HG02759 (cell line): ENCODE data around the gene ZNF277.

ENCODE experiments used
- ATAC-seq: cut with Tn5 transposase; IDR thresholded peaks from one replicate; pipeline ENCODE4 v1.9.1; 2021; ENCODE audit warnings: mild to moderate bottlenecking, moderate library complexity; ENCODE audit not compliant: unreplicated experiment

Gene ZNF277

DNA sequence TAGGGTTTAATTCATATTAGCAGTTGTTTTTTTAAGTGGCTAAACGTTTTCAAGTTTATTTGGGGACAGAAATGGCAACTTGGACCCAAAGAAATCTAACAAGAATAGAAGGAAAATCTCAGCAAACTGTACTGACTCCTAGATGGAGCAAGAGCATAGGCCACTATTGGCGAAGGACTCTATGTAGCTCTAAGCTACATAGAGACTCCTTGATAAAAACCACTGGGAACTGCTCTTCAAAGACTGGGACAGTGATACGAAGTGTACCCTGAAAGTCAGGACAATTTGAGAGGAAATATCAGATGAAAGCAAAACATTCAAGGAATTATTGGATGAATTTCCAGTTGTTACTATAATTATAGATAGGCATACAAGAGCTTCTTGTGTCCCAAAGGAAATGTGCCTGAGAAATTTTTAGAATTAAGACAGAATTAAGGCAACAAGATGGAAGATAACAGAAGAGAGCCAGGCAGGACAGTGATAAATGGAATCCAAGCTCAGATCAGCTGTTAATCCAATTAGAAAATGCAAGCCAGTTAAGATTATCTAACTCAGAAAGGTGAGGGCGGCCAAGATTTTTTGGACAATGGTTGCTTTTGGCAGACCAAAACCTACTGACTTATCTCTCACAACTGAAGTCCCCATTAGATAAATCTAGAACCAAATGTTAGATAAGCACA lies 140.0 kb downstream of the ZNF277 start:
- no peak for ATAC-seq

GRCh38 chr7:112347088-112347487 lies 140.6 kb downstream of the ZNF277 start:
- ATAC-seq: no peak

- ATAC-seq: no peak
Observed at GRCh38 chr7:112350585-112350984, 144.1 kb downstream of the ZNF277 start.

DNA sequence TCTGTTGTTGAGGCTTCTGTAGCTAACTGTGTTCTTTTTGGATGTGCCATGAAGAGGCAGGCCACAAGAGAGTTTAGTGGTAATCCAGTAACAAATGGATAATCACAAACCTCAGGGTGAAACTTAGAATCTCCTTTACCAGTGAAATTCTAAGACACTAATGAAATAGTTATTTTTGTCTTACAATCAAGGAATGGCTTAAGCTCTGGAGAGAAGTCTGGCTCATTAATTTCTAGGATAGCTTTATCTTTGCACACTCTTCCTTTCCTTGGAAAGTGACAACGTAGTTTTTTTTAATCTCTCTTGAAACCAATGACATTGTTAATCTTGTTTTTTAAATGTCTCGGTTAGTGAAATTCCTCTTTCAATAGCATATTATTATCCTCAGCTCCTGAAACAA lies 150.1 kb downstream of the ZNF277 start:
- no peak for ATAC-seq

GRCh38 chr7:112357136-112357535 lies 150.6 kb downstream of the ZNF277 start:
- ATAC-seq: no peak

GRCh38 chr7:112358513-112358912 lies 152.0 kb downstream of the ZNF277 start:
- no peak for ATAC-seq

- no peak for ATAC-seq
Observed at GRCh38 chr7:112359086-112359485, 152.6 kb downstream of the ZNF277 start.

- ATAC-seq: no peak
Observed at GRCh38 chr7:112360681-112361080, 154.2 kb downstream of the ZNF277 start.

- ATAC-seq: no peak
Observed at GRCh38 chr7:112361154-112361553, 154.7 kb downstream of the ZNF277 start.

DNA sequence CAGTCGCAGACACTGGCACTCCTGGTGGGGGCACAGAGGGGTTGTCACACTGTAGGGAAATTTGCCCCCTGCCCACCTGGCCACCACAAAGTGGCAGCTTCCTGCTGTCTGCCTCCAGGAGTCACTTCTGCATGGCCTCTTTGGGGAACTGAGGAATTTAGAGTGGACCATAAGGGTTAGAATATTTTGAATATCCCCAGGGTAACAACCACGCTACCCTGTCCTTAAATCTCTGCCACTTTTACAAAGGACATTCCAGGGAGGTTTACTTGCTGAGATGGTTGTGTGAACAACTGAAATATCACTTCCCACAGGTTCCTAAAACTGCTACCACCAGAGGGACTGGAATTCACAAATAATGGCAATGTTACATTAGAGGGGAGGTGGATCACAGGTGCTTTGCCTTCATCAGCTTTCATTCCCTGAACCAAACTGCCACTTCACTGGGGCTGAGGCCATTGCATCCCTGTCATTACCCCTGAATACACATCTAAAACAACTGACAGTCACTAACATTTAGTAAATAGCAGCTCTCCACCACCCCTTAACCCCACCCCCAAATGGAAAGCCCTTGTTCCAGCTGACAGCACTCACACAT lies 155.7 kb downstream of the ZNF277 start:
- ATAC-seq: no peak

GRCh38 chr7:112362731-112363131 lies 156.2 kb downstream of the ZNF277 start:
- ATAC-seq: no peak

DNA sequence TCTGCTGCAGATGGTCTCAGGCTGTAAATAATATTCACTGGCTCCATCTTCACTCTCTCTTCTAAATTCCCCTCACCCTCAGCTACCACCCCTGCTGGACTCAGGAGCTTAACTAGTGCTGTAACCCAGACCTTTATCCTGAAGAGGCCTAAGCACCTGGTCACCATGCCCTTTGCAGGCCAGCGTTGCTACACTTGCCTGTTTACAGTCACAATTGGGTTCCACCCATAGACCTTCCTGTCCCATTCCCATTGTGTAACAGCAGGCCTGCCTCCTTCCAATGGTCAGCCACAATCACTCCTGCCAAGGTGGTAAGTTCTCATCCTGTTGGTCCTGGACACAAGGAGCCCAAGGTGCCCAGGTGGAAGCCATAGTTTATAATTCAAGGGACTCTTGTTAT lies 157.9 kb downstream of the ZNF277 start:
- no peak for ATAC-seq

DNA sequence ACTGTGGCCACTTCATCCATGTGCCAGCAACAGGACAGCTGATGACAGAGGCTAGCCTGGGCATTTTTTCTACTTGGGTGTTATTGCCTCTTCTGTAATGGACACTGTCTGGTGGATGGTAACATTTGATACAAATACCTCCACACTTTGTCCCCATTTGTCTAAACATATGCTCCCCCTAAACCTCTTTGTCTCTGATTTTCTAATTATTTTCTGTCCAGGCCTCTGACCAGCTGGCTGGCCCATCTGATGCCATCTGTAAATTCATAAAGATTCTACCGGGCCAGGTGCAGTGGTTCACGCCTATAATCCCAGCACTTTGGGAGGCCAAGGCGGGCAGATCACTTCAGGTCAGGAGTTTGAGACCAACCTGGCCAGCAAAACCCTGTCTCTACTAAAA lies 159.1 kb downstream of the ZNF277 start:
- ATAC-seq: no peak

DNA sequence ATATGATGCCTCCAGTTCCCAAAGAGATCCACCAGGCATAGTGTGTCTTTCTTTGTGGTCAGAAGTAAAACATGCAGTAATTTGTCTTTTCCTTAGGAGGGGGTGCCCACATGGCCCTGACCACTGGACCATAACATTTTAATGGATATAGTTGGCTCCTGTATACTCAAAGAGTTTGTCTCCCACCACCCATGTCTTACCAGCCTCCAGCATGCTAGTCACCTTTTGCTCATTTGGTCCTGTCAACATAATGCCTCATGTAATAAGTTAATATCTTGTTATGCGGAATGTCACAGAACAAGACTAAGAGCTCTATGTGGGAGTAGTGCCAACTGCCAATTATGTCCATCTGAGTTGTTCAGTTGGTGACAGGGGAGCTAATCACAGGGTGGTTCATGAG lies 160.4 kb downstream of the ZNF277 start:
- no peak for ATAC-seq

- no peak for ATAC-seq
Observed at GRCh38 chr7:112370436-112370835, 163.9 kb downstream of the ZNF277 start.

GRCh38 chr7:112371701-112372100 lies 165.2 kb downstream of the ZNF277 start:
- ATAC-seq: no peak

GRCh38 chr7:112372101-112372500 lies 165.6 kb downstream of the ZNF277 start:
- no peak for ATAC-seq

GRCh38 chr7:112377593-112377992 lies 171.1 kb downstream of the ZNF277 start:
- ATAC-seq: no peak

GRCh38 chr7:112381311-112382091 lies 175.0 kb downstream of the ZNF277 start:
- ATAC-seq: no peak

DNA sequence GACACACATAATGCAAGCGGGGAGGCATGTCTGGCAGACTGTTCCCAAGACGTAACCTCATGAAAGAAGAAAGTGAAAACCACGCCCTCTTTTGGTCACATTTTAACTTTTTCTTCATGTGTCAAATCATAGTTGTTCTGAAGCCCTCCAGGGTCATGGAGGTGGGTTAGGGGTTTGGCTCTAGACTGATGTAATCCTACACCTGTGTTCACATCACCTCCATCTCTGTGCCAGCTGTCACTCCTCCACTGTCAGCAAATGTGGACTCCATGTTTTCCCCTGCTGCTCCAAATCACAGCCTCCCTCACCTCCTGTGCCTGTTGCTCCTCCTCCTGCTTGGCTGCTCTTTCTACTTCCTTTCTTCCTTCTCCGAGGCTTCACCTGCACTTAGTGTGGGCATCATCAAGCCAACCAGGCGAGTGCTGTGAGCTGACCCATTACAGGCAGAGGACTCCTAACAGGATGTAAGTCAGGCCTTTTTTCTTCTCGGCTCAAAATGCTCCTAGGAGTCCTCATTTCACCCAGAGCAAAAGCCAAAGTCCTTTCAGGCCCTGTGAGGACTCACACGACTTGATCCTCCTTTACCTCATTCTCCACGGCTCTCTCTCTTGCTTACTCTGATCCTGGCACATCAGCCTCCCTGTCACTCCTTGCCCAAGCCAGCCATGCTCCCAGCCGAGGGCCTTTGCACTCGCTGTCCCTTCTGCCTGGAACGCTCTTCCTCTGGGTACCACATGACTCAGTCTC lies 177.3 kb downstream of the ZNF277 start:
- peak; percentile 67 for ATAC-seq

- no peak for ATAC-seq
Observed at GRCh38 chr7:112385516-112385915, 179.0 kb downstream of the ZNF277 start.
